LoVo (cell line): ENCODE data around the gene ZDHHC14.
"Not testable (repeated sequence)": the region's sequence is repeated elsewhere in the genome, so short reads cannot be mapped to it uniquely, and the experiment has no call there.

Experiments used
- DNase-seq: peaks from one replicate; pipeline ENCODE4 v3.0.0-alpha.2; 2016; ENCODE audit warnings: low spot score

Gene ZDHHC14

GRCh38 chr6:157574851-157575424 is 193.9 kb downstream of the ZDHHC14 start:
- no peak for DNase-seq

- DNase-seq = no peak
These were observed 194.6 kb downstream of the ZDHHC14 start for GRCh38 chr6:157575436-157576145.

DNA sequence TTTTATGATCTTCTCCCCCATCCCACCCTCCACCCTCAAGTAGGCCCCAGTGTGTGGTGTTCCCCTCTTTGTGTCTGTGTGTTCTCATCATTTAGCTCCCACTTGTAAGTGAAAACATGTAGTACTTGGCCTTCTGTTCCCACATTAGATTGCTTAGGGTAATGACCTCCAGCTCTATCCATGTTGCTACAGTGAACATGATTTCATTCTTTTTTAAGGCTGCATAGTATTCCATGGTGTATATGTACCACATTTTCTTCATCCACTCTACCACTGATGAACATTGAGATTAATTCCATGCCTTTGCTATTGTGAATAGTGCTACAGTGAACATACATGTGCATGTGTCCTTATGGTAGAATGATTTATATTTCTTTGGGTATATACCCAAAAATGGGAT is 196.0 kb downstream of the ZDHHC14 start:
- not testable (repeated sequence) for DNase-seq

DNA sequence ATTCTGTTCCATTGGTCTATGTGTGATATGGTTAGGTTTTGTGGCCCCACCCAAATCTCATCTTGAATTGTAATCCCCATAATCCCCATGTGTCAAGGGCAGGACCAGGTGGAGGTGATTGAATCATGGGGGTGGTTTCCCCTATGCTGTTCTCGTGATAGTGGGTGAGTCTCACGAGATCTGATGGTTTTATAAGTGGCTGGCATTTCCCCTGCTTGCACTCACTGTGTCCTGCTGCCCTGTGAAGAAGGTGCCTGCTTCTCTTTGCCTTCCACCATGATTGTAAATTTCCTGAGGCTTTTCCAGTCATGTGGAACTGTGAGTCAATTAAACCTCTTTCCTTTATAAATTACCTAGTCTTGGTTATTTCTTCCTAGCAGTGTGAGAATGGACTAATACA is 197.5 kb downstream of the ZDHHC14 start:
- not testable (repeated sequence) for DNase-seq

- DNase-seq = peak; percentile 5
These were observed 198.6 kb downstream of the ZDHHC14 start for GRCh38 chr6:157579467-157580031.

DNA sequence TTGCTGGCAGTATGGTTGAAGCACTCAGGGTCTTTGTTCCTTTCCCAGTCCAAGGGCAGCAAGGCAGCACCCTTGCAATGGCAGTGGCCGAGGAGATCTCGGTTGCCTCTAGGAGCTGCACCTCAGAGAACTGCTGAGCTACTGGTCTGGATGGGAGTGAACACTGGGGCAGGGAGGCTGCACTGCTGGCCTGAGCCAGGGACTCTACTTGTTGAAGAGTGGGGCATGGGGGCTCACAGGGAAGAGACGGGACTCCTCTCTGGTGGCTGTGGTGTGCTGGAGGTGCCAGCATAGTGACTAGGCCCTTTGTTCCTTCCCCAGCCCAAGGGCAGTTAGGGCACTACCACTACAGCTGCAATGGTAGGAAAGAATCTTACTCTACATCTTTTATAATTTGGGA is 203.0 kb downstream of the ZDHHC14 start:
- DNase-seq = no peak

GRCh38 chr6:157585274-157586087 is 204.5 kb downstream of the ZDHHC14 start:
- no peak for DNase-seq

DNA sequence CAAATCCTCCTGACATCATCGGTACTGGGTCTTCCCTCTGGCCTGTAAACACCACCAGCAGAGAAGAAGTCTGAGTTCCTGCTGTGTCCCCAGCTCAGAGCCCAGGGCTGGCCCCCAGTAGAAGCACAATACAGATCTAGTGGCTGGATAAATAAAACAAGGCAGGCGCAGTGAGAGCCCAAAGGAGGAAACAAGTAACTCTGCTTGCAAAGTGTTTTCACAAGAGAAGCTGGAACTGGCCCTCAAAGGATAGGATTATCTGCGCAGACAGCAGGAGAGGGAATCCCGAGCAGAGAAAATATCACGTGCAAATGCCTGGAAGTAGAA is 205.1 kb downstream of the ZDHHC14 start:
- DNase-seq = no peak

DNA sequence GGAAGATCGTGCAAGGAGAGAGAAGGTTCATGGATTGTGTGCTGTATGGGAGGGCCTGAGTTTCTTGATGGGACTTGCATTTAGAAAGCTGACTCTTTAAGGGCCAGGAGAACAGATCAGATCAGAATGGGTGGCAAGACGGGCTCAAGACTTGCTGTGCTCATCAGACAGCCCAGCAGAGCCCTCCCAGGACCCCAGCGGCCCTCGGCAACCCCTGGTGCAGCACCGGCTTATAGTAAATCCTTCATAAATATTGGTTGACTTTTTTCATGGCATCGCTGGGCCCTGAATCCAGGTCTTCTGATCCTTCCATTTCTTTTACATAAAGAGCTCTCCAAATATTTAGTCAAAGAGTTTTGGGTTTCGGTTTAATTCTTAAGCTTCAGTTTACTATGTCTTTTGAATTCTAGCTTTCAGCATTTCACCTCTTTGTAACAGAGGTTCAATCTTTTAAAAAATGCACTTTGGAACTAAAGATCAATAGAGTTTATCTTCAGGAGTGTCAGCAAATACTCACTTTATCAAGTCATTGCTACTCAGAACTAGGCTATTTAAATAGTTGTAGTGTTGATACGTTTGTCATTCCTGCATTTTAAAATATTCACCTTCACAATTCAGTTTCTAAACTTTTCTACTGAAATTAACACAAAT is 205.6 kb downstream of the ZDHHC14 start:
- DNase-seq = no peak

- DNase-seq = no peak
These were observed 206.3 kb downstream of the ZDHHC14 start for GRCh38 chr6:157587127-157587926.

- not testable (repeated sequence) for DNase-seq
These were observed 209.7 kb downstream of the ZDHHC14 start for GRCh38 chr6:157590654-157591053.

GRCh38 chr6:157592541-157592940 is 211.6 kb downstream of the ZDHHC14 start:
- no peak for DNase-seq

DNA sequence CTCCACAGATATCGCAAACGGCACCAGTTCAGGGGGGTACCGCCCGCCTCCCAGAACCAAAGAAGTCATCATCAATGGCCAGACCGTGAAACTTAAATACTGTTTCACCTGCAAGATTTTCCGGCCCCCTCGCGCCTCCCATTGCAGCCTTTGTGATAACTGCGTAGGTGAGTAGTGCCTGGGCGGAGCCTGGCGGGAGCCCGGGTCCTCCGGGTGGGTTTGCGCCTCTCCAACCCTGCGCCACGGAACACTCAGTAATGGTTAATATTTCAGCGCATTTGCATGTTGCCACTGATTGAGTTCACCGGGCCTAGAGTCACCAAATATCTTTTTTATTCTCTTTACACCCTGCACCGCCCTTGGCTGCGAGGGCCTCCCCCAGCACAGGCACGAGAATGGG is 212.0 kb downstream of the ZDHHC14 start:
- DNase-seq = no peak

- DNase-seq = no peak
These were observed 212.6 kb downstream of the ZDHHC14 start for GRCh38 chr6:157593596-157593995.

- DNase-seq = no peak
These were observed 213.3 kb downstream of the ZDHHC14 start for GRCh38 chr6:157594292-157594691.

- DNase-seq = no peak
These were observed 214.8 kb downstream of the ZDHHC14 start for GRCh38 chr6:157595768-157596167.

DNA sequence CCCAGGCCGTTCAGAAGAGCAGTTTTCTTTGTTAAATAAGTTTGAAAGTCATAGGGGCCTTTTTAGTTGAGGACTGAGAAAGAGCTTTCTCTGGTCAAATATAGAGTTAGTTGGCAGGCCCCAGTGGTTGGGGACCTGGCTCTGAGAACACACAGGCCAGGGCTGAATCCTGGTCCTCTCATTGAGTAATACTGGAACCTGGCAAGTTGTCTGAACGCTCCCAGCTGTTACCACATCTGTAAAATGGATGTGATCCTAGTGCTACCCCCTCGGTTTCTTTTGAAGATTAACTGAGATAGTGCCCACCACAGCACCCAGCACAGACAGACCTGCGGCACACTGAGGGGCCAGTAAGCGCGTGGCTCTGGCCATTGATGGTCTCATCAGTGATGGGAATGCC is 215.5 kb downstream of the ZDHHC14 start:
- no peak for DNase-seq

DNA sequence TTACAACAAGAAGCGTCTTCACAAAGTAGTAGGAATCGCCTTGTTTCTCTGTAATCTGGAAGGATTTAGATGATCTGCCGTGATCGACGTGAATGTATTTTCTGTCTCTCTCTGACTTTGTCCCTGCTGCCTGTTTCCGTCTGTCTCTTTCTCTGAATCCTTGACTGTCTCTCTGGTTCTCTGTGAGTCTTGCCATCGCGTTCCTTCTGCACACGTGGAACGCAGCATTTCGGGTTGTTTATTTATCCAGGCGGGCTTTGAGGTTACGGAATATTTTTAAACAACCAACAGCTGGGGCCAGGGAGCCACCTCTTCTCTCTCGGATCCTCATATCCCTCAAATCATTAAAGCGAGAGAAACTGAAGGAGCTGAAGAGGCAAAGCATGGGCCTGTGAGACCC is 215.9 kb downstream of the ZDHHC14 start:
- DNase-seq = no peak

- peak; percentile 15 for DNase-seq
These were observed 216.7 kb downstream of the ZDHHC14 start for GRCh38 chr6:157597461-157598312.

DNA sequence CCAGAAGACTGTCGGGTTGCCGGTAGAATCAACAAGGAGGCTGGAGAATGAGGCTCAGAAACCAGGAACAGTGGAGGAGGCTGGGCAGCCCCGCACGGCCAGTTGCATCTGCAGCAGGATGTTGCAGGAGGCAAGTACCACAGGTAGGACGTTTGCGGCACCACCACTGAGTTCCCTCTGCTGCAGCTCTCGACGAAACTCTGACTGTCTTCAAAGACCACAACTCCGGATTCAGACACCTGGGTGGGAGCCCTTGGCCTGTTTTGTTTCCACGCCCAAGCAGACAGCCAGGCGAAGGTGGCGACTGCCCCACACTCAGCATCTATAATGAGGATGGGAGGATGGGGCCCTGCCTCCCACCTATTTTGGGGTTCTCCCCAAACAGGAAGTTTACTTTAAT is 218.2 kb downstream of the ZDHHC14 start:
- DNase-seq = no peak

- no peak for DNase-seq
These were observed 219.8 kb downstream of the ZDHHC14 start for GRCh38 chr6:157600807-157601206.
